ENCODE measurements around the gene PCDH15.
A peak's percentile ranks its signal among the peaks of the same experiment; 100 is the strongest.

The PCDH15 gene

GRCh38 chr10:53846809-53847208, 954.2 kb downstream of the PCDH15 start:
- TF ChIP-seq GATA3 (IDR thresholded peaks at IDR 0.05; ENCODE audit: low read depth, low read length) (no peak), GATA2 (IDR thresholded peaks at IDR 0.05; ENCODE audit: low read depth, low read length) (no peak)

- TF ChIP-seq GATA3 (IDR thresholded peaks at IDR 0.05; ENCODE audit: low read depth, low read length) (peak; percentile 82), GATA2 (IDR thresholded peaks at IDR 0.05; ENCODE audit: low read depth, low read length) (peak; percentile 65; the same call in 1 of the 2 replicates)
Measured at GRCh38 chr10:53843736-53844362, 957.2 kb downstream of the PCDH15 start.

GRCh38 chr10:53841483-53842145, 959.4 kb downstream of the PCDH15 start:
- peak; percentile 76 for TF ChIP-seq GATA2 (IDR thresholded peaks at IDR 0.05; ENCODE audit: low read depth, low read length)
- TF ChIP-seq GATA3 (IDR thresholded peaks at IDR 0.05; ENCODE audit: low read depth, low read length) = no peak

GRCh38 chr10:53840653-53841052, 960.4 kb downstream of the PCDH15 start:
- TF ChIP-seq GATA3 (IDR thresholded peaks at IDR 0.05; ENCODE audit: low read depth, low read length) (no peak), GATA2 (IDR thresholded peaks at IDR 0.05; ENCODE audit: low read depth, low read length) (no peak)

- TF ChIP-seq GATA3 (IDR thresholded peaks at IDR 0.05; ENCODE audit: low read depth, low read length) = no peak
- TF ChIP-seq GATA2 (IDR thresholded peaks at IDR 0.05; ENCODE audit: low read depth, low read length) = no peak
Measured at GRCh38 chr10:53839440-53840039, 961.5 kb downstream of the PCDH15 start.

GRCh38 chr10:53836638-53837037, 964.4 kb downstream of the PCDH15 start:
- TF ChIP-seq GATA2 (IDR thresholded peaks at IDR 0.05; ENCODE audit: low read depth, low read length) = 0 out of 2 replicates have a peak, but pooled peaks have one; percentile 42
- TF ChIP-seq GATA3 (IDR thresholded peaks at IDR 0.05; ENCODE audit: low read depth, low read length) = peak; percentile 57; the same call in 1 of the 2 replicates

- TF ChIP-seq GATA2 (IDR thresholded peaks at IDR 0.05; ENCODE audit: low read depth, low read length) = no peak
- TF ChIP-seq GATA3 (IDR thresholded peaks at IDR 0.05; ENCODE audit: low read depth, low read length) = no peak
Measured at GRCh38 chr10:53833908-53834307, 967.1 kb downstream of the PCDH15 start.

- no peak for TF ChIP-seq GATA2 (IDR thresholded peaks at IDR 0.05; ENCODE audit: low read depth, low read length)
Measured at GRCh38 chr10:53827261-53827660, 973.8 kb downstream of the PCDH15 start.

- no peak for TF ChIP-seq GATA2 (IDR thresholded peaks at IDR 0.05; ENCODE audit: low read depth, low read length)
- no peak for TF ChIP-seq GATA3 (IDR thresholded peaks at IDR 0.05; ENCODE audit: low read depth, low read length)
Measured at GRCh38 chr10:53808677-53809372, 992.2 kb downstream of the PCDH15 start.

GRCh38 chr10:53786236-53786900, 1014.7 kb downstream of the PCDH15 start:
- no peak for TF ChIP-seq GATA2 (IDR thresholded peaks at IDR 0.05; ENCODE audit: low read depth, low read length)
- no peak for TF ChIP-seq GATA3 (IDR thresholded peaks at IDR 0.05; ENCODE audit: low read depth, low read length)

- TF ChIP-seq GATA2 (IDR thresholded peaks at IDR 0.05; ENCODE audit: low read depth, low read length) (no peak), GATA3 (IDR thresholded peaks at IDR 0.05; ENCODE audit: low read depth, low read length) (no peak)
Measured at GRCh38 chr10:53771701-53772100, 1029.3 kb downstream of the PCDH15 start.

GRCh38 chr10:53770903-53771302, 1030.1 kb downstream of the PCDH15 start:
- TF ChIP-seq GATA3 (IDR thresholded peaks at IDR 0.05; ENCODE audit: low read depth, low read length) (no peak), GATA2 (IDR thresholded peaks at IDR 0.05; ENCODE audit: low read depth, low read length) (0 out of 2 replicates have a peak, but pooled peaks have one; percentile 7)

GRCh38 chr10:53765311-53765710, 1035.7 kb downstream of the PCDH15 start:
- no peak for TF ChIP-seq GATA2 (IDR thresholded peaks at IDR 0.05; ENCODE audit: low read depth, low read length)
- no peak for TF ChIP-seq GATA3 (IDR thresholded peaks at IDR 0.05; ENCODE audit: low read depth, low read length)
